Gastroesophageal sphincter (tissue), 3 donors: ENCODE measurements around the gene TMX4.

Source experiments
- CTCF ChIP-seq, 4 experiments: fragments of 200-600 bp in 2 of 4; fragments of 450-650 bp in 2 of 4; sonication (generic) in 1 of 4; IDR thresholded peaks; one replicate each; pipeline ENCODE4 v1.5.1; 2017 to 2019; ENCODE audit warnings: antibody characterized with exemption in 4 of 4, mild to moderate bottlenecking in 2 of 4, moderate library complexity in 2 of 4
- POLR2A ChIP-seq, 2 donors: fragments of 450-650 bp; IDR thresholded peaks; one replicate each; pipeline ENCODE4 v1.6.1; 2017; ENCODE audit warnings: antibody characterized with exemption in 2 of 2, mild to moderate bottlenecking in 2 of 2, moderate library complexity in 1 of 2

DNA sequence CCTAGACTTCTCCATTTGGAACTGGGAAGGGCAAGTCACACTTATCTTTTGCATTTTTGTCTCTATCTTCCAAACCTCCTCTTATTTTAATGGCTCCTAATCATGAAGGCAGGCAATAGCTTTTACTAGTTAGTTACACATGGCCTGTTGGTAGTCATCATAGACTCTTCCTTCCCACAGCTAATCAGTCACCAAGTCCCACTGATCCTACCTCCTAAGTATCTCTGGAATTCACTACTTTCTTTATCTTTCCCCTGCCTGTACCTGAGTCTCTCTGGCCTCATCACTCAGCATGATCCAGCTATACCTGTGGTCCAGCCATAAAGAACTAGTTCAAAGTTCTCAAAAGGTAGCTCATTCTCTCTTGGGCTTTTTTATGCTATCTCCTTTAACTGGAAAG, 18.8 kb downstream of the TMX4 start:
- TF ChIP-seq POLR2A (IDR thresholded peaks at IDR 0.05) (no peak), CTCF (IDR thresholded peaks at IDR 0.05) (no peak)
